GM12801 (cell line): ENCODE measurements around the gene VAPA.

Experiments
- TF ChIP-seq, protein P1 (sequence below): IDR thresholded peaks from one replicate; pipeline ENCODE4 v1.5.1; 2011; ENCODE audit warnings: control low read depth; ENCODE audit not compliant: insufficient read length; ENCODE audit errors: extremely low read depth

The VAPA gene

DNA sequence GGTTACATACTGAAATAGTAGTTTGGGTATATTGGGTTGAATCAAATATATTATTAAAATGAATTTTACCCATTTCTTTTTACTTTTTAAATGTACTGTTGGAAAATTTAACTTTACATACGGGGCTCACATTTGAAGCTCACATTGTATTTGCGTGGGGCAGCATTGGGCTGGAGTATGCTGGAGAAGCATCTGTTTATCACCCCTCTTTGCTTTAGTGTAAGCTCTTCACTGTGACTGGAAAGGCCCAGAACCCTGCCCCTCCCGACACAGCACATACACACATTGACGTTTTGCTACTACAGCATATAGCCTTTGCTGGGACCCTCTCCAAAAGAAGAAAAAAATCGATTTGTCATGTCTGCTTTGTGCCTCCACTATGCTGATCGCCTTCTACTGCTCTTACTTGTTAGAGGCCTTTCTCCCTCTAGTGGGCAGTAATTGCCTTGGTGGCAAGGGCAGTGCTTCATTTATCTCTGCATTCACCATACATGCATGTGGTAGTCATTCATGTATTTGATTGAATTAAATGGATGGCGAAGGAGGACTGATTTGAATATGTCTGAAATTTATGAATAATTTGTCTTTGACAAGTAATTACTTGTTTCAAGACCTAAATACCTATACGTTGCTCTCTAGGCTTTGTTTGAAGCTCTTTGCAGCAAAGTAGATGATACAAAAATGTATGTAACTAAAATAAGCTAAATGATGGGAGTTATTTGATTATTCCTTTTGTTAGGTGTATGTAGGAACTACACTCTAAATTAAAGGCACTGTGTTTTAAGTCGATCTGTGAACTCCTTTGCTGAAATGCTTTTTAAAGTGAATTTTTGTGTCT, 37.4 kb downstream of the VAPA start:
- TF ChIP-seq, protein P1, sequence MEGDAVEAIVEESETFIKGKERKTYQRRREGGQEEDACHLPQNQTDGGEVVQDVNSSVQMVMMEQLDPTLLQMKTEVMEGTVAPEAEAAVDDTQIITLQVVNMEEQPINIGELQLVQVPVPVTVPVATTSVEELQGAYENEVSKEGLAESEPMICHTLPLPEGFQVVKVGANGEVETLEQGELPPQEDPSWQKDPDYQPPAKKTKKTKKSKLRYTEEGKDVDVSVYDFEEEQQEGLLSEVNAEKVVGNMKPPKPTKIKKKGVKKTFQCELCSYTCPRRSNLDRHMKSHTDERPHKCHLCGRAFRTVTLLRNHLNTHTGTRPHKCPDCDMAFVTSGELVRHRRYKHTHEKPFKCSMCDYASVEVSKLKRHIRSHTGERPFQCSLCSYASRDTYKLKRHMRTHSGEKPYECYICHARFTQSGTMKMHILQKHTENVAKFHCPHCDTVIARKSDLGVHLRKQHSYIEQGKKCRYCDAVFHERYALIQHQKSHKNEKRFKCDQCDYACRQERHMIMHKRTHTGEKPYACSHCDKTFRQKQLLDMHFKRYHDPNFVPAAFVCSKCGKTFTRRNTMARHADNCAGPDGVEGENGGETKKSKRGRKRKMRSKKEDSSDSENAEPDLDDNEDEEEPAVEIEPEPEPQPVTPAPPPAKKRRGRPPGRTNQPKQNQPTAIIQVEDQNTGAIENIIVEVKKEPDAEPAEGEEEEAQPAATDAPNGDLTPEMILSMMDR, result no peak

DNA sequence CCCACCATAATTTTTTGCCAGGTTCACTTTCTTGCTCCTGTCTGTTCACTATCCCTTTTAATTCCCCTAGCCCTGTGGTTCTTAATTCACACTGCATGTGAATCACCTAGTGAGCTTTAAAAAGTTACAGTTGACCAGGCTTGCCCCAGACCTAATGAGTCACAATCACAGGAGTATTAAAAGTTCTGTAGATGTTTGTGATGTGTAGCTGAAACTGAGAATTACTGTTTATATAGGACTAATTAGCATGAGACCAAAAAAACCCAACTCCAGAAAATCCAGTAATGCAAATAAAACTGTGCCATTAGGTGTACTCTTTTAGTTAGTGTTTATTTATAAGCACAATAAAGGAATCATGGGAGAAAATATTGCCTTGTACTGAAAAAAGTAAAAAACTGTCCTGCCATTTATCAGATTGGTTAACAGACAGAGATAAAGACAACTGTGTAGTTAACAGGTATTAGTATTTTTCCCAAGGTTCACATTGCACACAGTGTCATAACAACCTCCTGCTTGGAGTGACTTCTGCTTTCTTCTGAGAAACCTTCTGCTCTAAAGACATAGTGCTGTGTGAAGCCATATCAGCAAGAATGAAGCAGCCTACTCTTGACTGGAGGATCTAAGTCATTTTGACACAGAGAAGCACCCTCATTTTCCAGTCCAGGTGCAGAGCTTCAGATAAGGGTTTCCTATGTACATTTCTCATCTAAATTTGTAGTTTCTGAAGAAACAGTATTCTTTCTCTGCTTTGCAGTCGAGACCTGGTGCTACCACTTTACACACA, 39.0 kb downstream of the VAPA start:
- TF ChIP-seq, protein P1, result no peak

DNA sequence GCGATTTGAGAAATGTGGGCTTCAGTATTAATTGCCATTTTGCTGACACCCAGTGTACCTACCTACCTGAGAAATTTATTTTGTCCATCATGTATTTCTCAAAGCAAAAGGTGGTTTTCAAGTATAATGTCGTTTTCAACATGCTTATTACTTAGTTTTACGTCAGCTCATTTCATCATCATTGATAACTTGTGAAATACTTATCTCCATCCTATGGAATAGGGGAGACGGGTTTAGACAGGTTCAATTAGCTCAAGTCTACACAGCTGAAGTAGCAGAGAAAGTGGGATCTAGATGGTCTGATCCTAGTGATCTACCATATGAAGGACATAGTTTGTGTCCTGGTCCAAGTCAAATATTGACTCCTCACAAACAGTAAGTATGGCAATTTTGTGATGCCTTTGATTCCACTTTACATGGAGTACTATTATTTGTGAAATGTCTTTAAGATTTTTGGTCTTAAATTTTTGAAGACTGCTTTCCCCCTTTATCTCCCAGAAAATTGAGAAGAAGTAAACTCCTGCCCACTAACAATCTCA, 45.1 kb downstream of the VAPA start:
- TF ChIP-seq, protein P1, result no peak

DNA sequence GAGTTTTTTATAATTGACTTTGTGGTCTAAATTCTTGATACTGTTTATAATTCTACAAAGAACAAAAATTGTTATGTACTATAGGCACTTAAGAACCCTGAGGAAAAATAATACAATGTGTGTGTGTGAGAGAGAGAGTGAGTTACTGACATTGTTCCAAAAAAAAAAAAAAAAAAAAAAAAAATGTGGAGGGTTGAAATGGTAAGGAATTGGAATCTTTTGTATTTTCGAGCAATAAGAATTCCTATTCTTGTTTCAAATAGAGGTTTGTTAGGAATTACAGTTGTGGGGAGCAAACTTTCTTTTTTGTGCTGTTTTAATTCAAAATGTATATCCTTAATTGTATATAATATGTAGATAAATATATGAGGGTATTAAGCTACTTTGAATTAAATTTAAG, 45.7 kb downstream of the VAPA start:
- TF ChIP-seq, protein P1, result no peak

DNA sequence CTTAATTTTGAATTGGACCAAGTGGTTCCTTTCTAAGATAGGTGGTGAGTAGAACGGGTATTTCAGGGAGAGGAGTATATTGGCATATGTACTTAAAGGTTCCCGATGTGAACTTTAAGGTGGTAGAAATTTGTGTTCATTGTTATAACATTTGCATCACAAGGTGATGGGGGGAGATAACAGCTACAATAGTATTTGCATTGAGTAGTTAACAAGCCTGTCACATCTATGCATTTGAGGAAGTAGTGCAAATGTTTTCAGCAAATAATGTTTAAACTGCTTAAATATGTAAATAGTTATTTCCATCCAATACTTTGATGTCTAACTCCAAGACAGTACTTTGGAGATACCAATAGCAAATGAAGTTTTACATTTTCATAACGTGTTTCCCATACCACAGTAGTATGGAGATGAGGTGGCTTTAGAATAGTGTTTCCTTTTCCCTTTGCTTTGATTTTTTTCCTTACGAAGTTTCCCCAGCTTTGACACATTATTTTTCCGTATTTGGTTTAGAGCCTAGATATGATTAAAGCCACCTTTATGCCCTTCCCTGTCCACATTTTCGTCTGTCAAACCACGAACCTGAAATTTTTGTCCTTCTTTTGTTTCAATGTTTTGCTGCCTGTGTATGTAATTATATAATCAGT, 46.6 kb downstream of the VAPA start:
- TF ChIP-seq, protein P1, result no peak

DNA sequence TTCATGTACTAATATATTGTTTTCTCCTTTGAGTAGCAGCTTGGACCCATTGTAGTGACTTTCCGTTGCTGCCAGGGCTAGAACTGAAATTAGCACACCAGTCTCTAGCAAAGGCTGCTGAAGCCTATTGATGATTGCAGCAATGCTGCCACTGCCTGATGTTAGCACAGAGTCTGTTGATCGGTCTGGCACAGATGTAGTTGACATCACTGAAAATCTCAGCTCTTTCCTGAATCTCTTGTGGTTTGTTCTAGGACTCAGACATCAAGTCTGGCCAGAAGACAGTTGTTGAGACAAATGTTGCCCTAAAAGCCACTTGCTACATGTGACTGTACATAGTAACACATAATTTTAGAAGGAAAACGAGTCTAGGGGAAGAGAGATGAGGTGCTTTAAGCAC, 47.2 kb downstream of the VAPA start:
- TF ChIP-seq, protein P1, result no peak
